ENCODE data around the gene SLC26A2. TPM values are rescaled to one million over a fixed set of nuclear protein-coding genes. Genes with fewer than 3 reads are reported as not detected.

SLC26A2 gene
- total RNA-seq, 4 donors from 2014 or later = 10.1 to 13.6 (median 12.8) TPM

GRCh38 chr5:149922950-149923349, 37.6 kb upstream of the SLC26A2 start:
- no peak overlapping the region for H3K4me3 ChIP-seq (replicated peaks in 1 of 3)
- 90 to 95% methylated on average over 6 of the region's 6 CpGs for WGBS, 2 donors
- no peaks in the 10 kb centered on the region for H3K36me3 ChIP-seq
- H3K4me1 ChIP-seq = no peaks in the 10 kb centered on the region
- TF ChIP-seq POLR2A (IDR thresholded peaks at IDR 0.05) = no peak
- TF ChIP-seq CTCF (IDR thresholded peaks at IDR 0.05) = no peak
- no peak for DNase-seq
- no peaks in the 10 kb centered on the region for H3K9me3 ChIP-seq
- intact Hi-C loops (cut with DNase I) = no loop called here
- H3K27ac ChIP-seq = no peak overlapping the region
- H3K27me3 ChIP-seq = no peaks in the 10 kb centered on the region

GRCh38 chr5:149924486-149924885, 36.1 kb upstream of the SLC26A2 start:
- intact Hi-C loops (cut with DNase I) = no loop called here
- TF ChIP-seq POLR2A (IDR thresholded peaks at IDR 0.05) (no peak), CTCF (IDR thresholded peaks at IDR 0.05) (no peak)

GRCh38 chr5:149930043-149930748, 30.4 kb upstream of the SLC26A2 start:
- no peak overlapping the region for H3K4me3 ChIP-seq (replicated peaks in 1 of 3)
- TF ChIP-seq POLR2A (IDR thresholded peaks at IDR 0.05) (no peak), CTCF (IDR thresholded peaks at IDR 0.05) (no peak)

More at GRCh38 chr5:149924486-149924885, 36.1 kb upstream of the SLC26A2 start:
- H3K36me3 ChIP-seq = no peaks in the 10 kb centered on the region
- 90 to 93% methylated on average over 5 of the region's 5 CpGs for WGBS, 2 donors
- H3K9me3 ChIP-seq = no peaks in the 10 kb centered on the region
- no peaks in the 10 kb centered on the region for H3K27me3 ChIP-seq
- H3K4me3 ChIP-seq (replicated peaks in 1 of 3) = no peak overlapping the region
- H3K27ac ChIP-seq = no peak overlapping the region
- DNase-seq = no peak
- H3K4me1 ChIP-seq = no peaks in the 10 kb centered on the region

GRCh38 chr5:149930749-149931574, 29.6 kb upstream of the SLC26A2 start:
- Histone ChIP-seq H3K27me3 (peaks cover 5% of the 10 kb centered on the region), H3K9me3 (no peaks in the 10 kb centered on the region), H3K4me3 (replicated peaks in 1 of 3) (no peak overlapping the region), H3K36me3 (no peaks in the 10 kb centered on the region), H3K4me1 (peaks cover 0 to 3% of the 10 kb centered on the region in 2 donors), H3K27ac (no peak overlapping the region)
- TF ChIP-seq POLR2A (IDR thresholded peaks at IDR 0.05) = no peak
- no peak for TF ChIP-seq CTCF (IDR thresholded peaks at IDR 0.05)
- DNase-seq = no peak
- intact Hi-C loops (cut with DNase I) = no loop called here
- 72 to 73% methylated on average over 7 of the region's 7 CpGs for whole genome bisulfite sequencing, 2 donors

More at GRCh38 chr5:149930043-149930748, 30.4 kb upstream of the SLC26A2 start:
- peaks cover 0 to 3% of the 10 kb centered on the region in 2 donors for H3K4me1 ChIP-seq
- H3K27me3 ChIP-seq = peaks cover 5% of the 10 kb centered on the region
- WGBS, 2 donors = 64 to 75% methylated on average over 6 of the region's 6 CpGs
- H3K9me3 ChIP-seq = no peaks in the 10 kb centered on the region
- no peaks in the 10 kb centered on the region for H3K36me3 ChIP-seq
- intact Hi-C loops (cut with DNase I) = no loop called here
- H3K27ac ChIP-seq = no peak overlapping the region
- DNase-seq = no peak

GRCh38 chr5:149931992-149932436, 28.5 kb upstream of the SLC26A2 start:
- Histone ChIP-seq H3K36me3 (no peaks in the 10 kb centered on the region), H3K4me1 (peaks cover 0 to 3% of the 10 kb centered on the region in 2 donors), H3K4me3 (replicated peaks in 1 of 3) (no peak overlapping the region), H3K27me3 (peaks cover 5% of the 10 kb centered on the region), H3K27ac (no peak overlapping the region), H3K9me3 (no peaks in the 10 kb centered on the region)
- intact Hi-C loops (cut with DNase I) = no loop called here
- DNase-seq = no peak
- TF ChIP-seq CTCF (IDR thresholded peaks at IDR 0.05) = no peak
- no peak for TF ChIP-seq POLR2A (IDR thresholded peaks at IDR 0.05)
- 79 to 82% methylated on average over 14 of the region's 14 CpGs for WGBS, 2 donors

Measured in thyroid gland (tissue), 4 donors.